Mammary epithelial cell (primary cell): ENCODE results near the gene PCDHB5.
"Not testable (repeated sequence)": the region's sequence is repeated elsewhere in the genome, so short reads cannot be mapped to it uniquely, and the experiment has no call there.

Source experiments
- CTCF ChIP-seq, 2 donors: IDR thresholded peaks in 1 of 2; conservative IDR thresholded peaks in 1 of 2; 2 replicates each; pipeline ENCODE4 v1.5.1; 2011 to 2012; ENCODE audit warnings: inconsistent platforms in 2 of 2, low read length in 2 of 2, mild to moderate bottlenecking in 2 of 2, control low read depth in 1 of 2, low read depth in 1 of 2; ENCODE audit not compliant: insufficient read depth in 1 of 2; ENCODE audit errors: extremely low read depth in 1 of 2
- EZH2 ChIP-seq: IDR thresholded peaks from 2 replicates; pipeline ENCODE4 v1.6.1; 2012; ENCODE audit warnings: low read length, inconsistent platforms, borderline replicate concordance

- TF ChIP-seq CTCF (conservative IDR thresholded peaks at IDR 0.05 in 1 of 2, IDR thresholded peaks at IDR 0.05 in 1 of 2; ENCODE audit: extremely low read depth in 1 of 2, insufficient read depth in 1 of 2, low read depth in 1 of 2, low read length in 2 of 2); EZH2: not testable (repeated sequence)
Measured at GRCh38 chr5:141179371-141179770, 44.4 kb downstream of the PCDHB5 start.
